ENCODE data around the gene PID1.

DNA sequence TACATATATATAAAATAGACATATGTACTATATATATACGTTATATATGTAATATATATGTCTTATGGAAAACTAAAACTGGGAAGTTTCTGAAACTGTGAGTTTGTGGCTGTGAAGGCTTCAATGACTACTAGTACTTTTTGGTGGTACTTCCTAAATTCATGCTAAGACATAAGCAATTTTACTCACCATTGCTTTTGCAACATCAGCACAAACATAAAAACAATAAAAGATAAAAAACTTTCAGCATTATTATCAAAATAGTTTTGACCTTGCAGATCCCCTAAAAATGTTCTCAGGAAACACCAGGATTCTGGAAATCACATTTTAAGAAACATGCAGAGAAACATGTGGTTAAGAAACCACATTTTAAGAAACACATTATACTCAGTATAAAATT is 269.9 kb downstream of the PID1 start:
- TF ChIP-seq POLR2AphosphoS5 (IDR thresholded peaks at IDR 0.05; ENCODE audit: low read depth, low read length) (no peak), SIN3A (IDR thresholded peaks at IDR 0.05; ENCODE audit: low read depth) (no peak), EZH2 (IDR thresholded peaks at IDR 0.05) (no peak), MAX (IDR thresholded peaks at IDR 0.05) (no peak), SRF (IDR thresholded peaks at IDR 0.05; ENCODE audit: low read depth) (no peak), POLR2A (IDR thresholded peaks at IDR 0.05; ENCODE audit: borderline replicate concordance, extremely low read depth, insufficient read depth, insufficient read length) (no peak), JUND (IDR thresholded peaks at IDR 0.05) (no peak), EZH2phosphoT487 (IDR thresholded peaks at IDR 0.05; ENCODE audit: borderline replicate concordance) (no peak), ATF3 (IDR thresholded peaks at IDR 0.05) (no peak), EGR1 (IDR thresholded peaks at IDR 0.05; ENCODE audit: low read depth) (no peak), CEBPB (IDR thresholded peaks at IDR 0.05; ENCODE audit: low read depth) (no peak)
- TF ChIP-seq, protein P1, sequence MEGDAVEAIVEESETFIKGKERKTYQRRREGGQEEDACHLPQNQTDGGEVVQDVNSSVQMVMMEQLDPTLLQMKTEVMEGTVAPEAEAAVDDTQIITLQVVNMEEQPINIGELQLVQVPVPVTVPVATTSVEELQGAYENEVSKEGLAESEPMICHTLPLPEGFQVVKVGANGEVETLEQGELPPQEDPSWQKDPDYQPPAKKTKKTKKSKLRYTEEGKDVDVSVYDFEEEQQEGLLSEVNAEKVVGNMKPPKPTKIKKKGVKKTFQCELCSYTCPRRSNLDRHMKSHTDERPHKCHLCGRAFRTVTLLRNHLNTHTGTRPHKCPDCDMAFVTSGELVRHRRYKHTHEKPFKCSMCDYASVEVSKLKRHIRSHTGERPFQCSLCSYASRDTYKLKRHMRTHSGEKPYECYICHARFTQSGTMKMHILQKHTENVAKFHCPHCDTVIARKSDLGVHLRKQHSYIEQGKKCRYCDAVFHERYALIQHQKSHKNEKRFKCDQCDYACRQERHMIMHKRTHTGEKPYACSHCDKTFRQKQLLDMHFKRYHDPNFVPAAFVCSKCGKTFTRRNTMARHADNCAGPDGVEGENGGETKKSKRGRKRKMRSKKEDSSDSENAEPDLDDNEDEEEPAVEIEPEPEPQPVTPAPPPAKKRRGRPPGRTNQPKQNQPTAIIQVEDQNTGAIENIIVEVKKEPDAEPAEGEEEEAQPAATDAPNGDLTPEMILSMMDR (IDR thresholded peaks at IDR 0.05 in 2 of 3, conservative IDR thresholded peaks at IDR 0.05 in 1 of 3; ENCODE audit: borderline replicate concordance in 1 of 3, insufficient read depth in 1 of 3, low read depth in 2 of 3, low read length in 2 of 3): no peak
- TF ChIP-seq, protein P2, sequence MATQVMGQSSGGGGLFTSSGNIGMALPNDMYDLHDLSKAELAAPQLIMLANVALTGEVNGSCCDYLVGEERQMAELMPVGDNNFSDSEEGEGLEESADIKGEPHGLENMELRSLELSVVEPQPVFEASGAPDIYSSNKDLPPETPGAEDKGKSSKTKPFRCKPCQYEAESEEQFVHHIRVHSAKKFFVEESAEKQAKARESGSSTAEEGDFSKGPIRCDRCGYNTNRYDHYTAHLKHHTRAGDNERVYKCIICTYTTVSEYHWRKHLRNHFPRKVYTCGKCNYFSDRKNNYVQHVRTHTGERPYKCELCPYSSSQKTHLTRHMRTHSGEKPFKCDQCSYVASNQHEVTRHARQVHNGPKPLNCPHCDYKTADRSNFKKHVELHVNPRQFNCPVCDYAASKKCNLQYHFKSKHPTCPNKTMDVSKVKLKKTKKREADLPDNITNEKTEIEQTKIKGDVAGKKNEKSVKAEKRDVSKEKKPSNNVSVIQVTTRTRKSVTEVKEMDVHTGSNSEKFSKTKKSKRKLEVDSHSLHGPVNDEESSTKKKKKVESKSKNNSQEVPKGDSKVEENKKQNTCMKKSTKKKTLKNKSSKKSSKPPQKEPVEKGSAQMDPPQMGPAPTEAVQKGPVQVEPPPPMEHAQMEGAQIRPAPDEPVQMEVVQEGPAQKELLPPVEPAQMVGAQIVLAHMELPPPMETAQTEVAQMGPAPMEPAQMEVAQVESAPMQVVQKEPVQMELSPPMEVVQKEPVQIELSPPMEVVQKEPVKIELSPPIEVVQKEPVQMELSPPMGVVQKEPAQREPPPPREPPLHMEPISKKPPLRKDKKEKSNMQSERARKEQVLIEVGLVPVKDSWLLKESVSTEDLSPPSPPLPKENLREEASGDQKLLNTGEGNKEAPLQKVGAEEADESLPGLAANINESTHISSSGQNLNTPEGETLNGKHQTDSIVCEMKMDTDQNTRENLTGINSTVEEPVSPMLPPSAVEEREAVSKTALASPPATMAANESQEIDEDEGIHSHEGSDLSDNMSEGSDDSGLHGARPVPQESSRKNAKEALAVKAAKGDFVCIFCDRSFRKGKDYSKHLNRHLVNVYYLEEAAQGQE (IDR thresholded peaks at IDR 0.05; ENCODE audit: low read depth): no peak

All from HCT116 (cell line).